Stimulated activated CD4-positive, alpha-beta T cell treated with anti-CD3 and anti-CD28 coated beads, Interleukin-1b, Interleukin-23, amount 100 ng/mL, for 4 hours (primary cell): ENCODE data around the gene DECR2.
"Not testable (repeated sequence)": the region's sequence is repeated elsewhere in the genome, so short reads cannot be mapped to it uniquely, and the experiment has no call there.

Experiments used
- DNase-seq, 2 donors: peaks; one replicate each; pipeline ENCODE4 v3.0.0-alpha.2; 2020; ENCODE audit warnings: low read depth in 2 of 2

The DECR2 gene

GRCh38 chr16:379183-379960, 22.3 kb upstream of the DECR2 start:
- DNase-seq = no peak

GRCh38 chr16:379961-380761, 21.5 kb upstream of the DECR2 start:
- DNase-seq = no peak

GRCh38 chr16:380762-381011, 21.0 kb upstream of the DECR2 start:
- DNase-seq = no peak

- no peak for DNase-seq
Measured at GRCh38 chr16:381012-381788, 20.5 kb upstream of the DECR2 start.

- DNase-seq = peak; percentile 55 to 71
Measured at GRCh38 chr16:381789-382717, 19.6 kb upstream of the DECR2 start, which contains the start of gene PGAP6. Gene PGAP6 (minus strand): TSS chr16:381978. CDS start chr16:381821, 157 bp downstream.

GRCh38 chr16:383326-384051, 18.2 kb upstream of the DECR2 start:
- DNase-seq = no peak

- DNase-seq = no peak
Measured at GRCh38 chr16:386641-387156, 15.0 kb upstream of the DECR2 start.

GRCh38 chr16:387761-388666, 13.7 kb upstream of the DECR2 start:
- not testable (repeated sequence) for DNase-seq

GRCh38 chr16:389352-389751, 12.3 kb upstream of the DECR2 start:
- DNase-seq = no peak

- peak; percentile 60 to 65 for DNase-seq
Measured at GRCh38 chr16:391885-392335, 9.8 kb upstream of the DECR2 start.

- no peak for DNase-seq
Measured at GRCh38 chr16:392450-393030, 9.1 kb upstream of the DECR2 start.

GRCh38 chr16:396199-396598, 5.5 kb upstream of the DECR2 start:
- DNase-seq = no peak

- DNase-seq = no peak
Measured at GRCh38 chr16:396605-397004, 5.1 kb upstream of the DECR2 start.

GRCh38 chr16:397135-397661, 4.5 kb upstream of the DECR2 start, which contains the start of gene NME4:
Gene NME4 (plus strand): TSS chr16:397199. CDS start chr16:397223, 24 bp downstream.
- DNase-seq = peak in 1 of 2 donors; percentile 35

- DNase-seq = no peak
Measured at GRCh38 chr16:397736-398332, 3.9 kb upstream of the DECR2 start.

GRCh38 chr16:398561-399339, 2.9 kb upstream of the DECR2 start:
- DNase-seq = no peak

- DNase-seq = no peak
Measured at GRCh38 chr16:399340-400019, 2.2 kb upstream of the DECR2 start.
